SK-N-SH (cell line): ENCODE measurements around the gene HEBP2. TPM values are rescaled to one million over a fixed set of nuclear protein-coding genes. Genes with fewer than 3 reads are reported as not detected.

Experiments
- CTCF ChIA-PET: fragments of 300-600, 350-600 bp; formaldehyde crosslinking; extraction: SDS; loops from one replicate; lab custom pipeline; 2021; lab: Yijun Ruan, JAX
- POLR2A ChIA-PET: fragments of 350-600 bp; sonication (Branson Sonifier 250); formaldehyde crosslinking; extraction: SDS; loops from one replicate; lab custom pipeline; 2020; ENCODE audit warnings: antibody characterized with exemption, inconsistent platforms; lab: Yijun Ruan, JAX
- DNase-seq: peaks from one replicate; pipeline ENCODE4 v3.0.0; 2012
- H2AFZ ChIP-seq: fragments of 200-600 bp; sonication (generic); 2 replicates; pipeline ENCODE4 v1.8.1; 2016; ENCODE audit warnings: antibody characterized with exemption, mild to moderate bottlenecking, low read depth
- H3F3A ChIP-seq: fragments of 200-600 bp; sonication (generic); replicated peaks from 2 replicates; pipeline ENCODE3; 2016; ENCODE audit warnings: antibody characterized with exemption, mild to moderate bottlenecking; ENCODE audit not compliant: insufficient read depth
- H3K27ac ChIP-seq, 2 experiments: fragments of 200-500 bp in 1 of 2; fragments of 200-600 bp in 1 of 2; sonication (Bioruptor generic) in 1 of 2; sonication (generic), shearing (Covaris generic) in 1 of 2; 2 replicates each; pipeline versions ENCODE4 v1.5.1 to v1.6.1; 2014 to 2016; ENCODE audit warnings: low read depth in 2 of 2, inconsistent platforms in 1 of 2, low read length in 1 of 2, mild to moderate bottlenecking in 1 of 2, mixed read lengths in 1 of 2
- H3K27me3 ChIP-seq: fragments of 200-600 bp; sonication (generic), shearing (Covaris generic); 2 replicates; pipeline ENCODE4 v1.6.1; 2016; ENCODE audit warnings: mixed run types; ENCODE audit not compliant: insufficient read depth
- H3K36me3 ChIP-seq, 2 experiments: fragments of 200-500 bp in 1 of 2; fragments of 200-600 bp in 1 of 2; sonication (Bioruptor generic) in 1 of 2; sonication (generic) in 1 of 2; replicated peaks in 1 of 2; 2 replicates each; pipeline versions ENCODE3 to v1.5.1; 2014 to 2016; ENCODE audit warnings: low read length in 1 of 2, mild to moderate bottlenecking in 1 of 2; ENCODE audit not compliant: insufficient read depth in 2 of 2, control insufficient read depth in 1 of 2
- H3K4me1 ChIP-seq, 2 experiments: fragments of 200-500 bp in 1 of 2; fragments of 200-600 bp in 1 of 2; sonication (Bioruptor generic) in 1 of 2; sonication (generic), shearing (Covaris generic) in 1 of 2; 2 replicates each; pipeline versions ENCODE4 v1.5.1 to v1.6.1; 2014 to 2016; ENCODE audit warnings: low read depth in 1 of 2, low read length in 1 of 2, mixed run types in 1 of 2; ENCODE audit not compliant: insufficient read depth in 2 of 2, control insufficient read depth in 1 of 2
- H3K4me2 ChIP-seq: fragments of 200-600 bp; sonication (generic), shearing (Covaris generic); 2 replicates; pipeline ENCODE4 v1.6.1; 2017; ENCODE audit warnings: mixed run types
- H3K4me3 ChIP-seq, 2 experiments: fragments of 200-500 bp in 1 of 2; fragments of 200-600 bp in 1 of 2; sonication (Bioruptor generic) in 1 of 2; sonication (generic), shearing (Covaris generic) in 1 of 2; 2 replicates each; pipeline versions ENCODE4 v1.5.1 to v1.8.1; 2014 to 2016; ENCODE audit warnings: low read depth in 2 of 2, inconsistent platforms in 1 of 2, low read length in 1 of 2, mild to moderate bottlenecking in 1 of 2, mixed read lengths in 1 of 2, moderate library complexity in 1 of 2
- H3K79me2 ChIP-seq: fragments of 200-600 bp; sonication (generic); 2 replicates; pipeline ENCODE4 v1.8.1; 2017; ENCODE audit warnings: mild to moderate bottlenecking; ENCODE audit not compliant: insufficient read depth
- H3K9ac ChIP-seq: fragments of 200-600 bp; sonication (generic); 2 replicates; pipeline ENCODE4 v1.6.1; 2017; ENCODE audit warnings: mixed run types
- H3K9me2 ChIP-seq: fragments of 200-600 bp; sonication (generic); 2 replicates; pipeline ENCODE4 v1.6.1; 2017; ENCODE audit warnings: mixed run types
- H3K9me3 ChIP-seq: fragments of 200-600 bp; sonication (generic); 2 replicates; pipeline ENCODE4 v1.6.1; 2017; ENCODE audit warnings: mixed run types, mild to moderate bottlenecking, moderate library complexity
- H4K20me1 ChIP-seq: fragments of 200-600 bp; sonication (generic); 2 replicates; pipeline ENCODE4 v1.6.1; 2017; ENCODE audit warnings: mild to moderate bottlenecking, mixed run types; ENCODE audit not compliant: insufficient read depth
- CHD2 ChIP-seq: fragments of 150-350 bp; IDR thresholded peaks from 2 replicates; pipeline ENCODE4 v1.6.1; 2018; ENCODE audit warnings: low read length; ENCODE audit not compliant: partially characterized antibody
- ELF1 ChIP-seq: IDR thresholded peaks from 2 replicates; pipeline ENCODE4 v1.4.0; 2012
- EZH2phosphoT487 ChIP-seq: fragments of 200-600 bp; sonication (generic); IDR thresholded peaks from 2 replicates; pipeline ENCODE4 v1.6.1; 2017; ENCODE audit warnings: low read depth, mixed run types, mild to moderate bottlenecking, antibody characterized with exemption, moderate library complexity, borderline replicate concordance
- FOSL2 ChIP-seq: IDR thresholded peaks from 2 replicates; pipeline ENCODE4 v1.4.0; 2012; ENCODE audit warnings: low read depth, mild to moderate bottlenecking, moderate library complexity, borderline replicate concordance
- FOXM1 ChIP-seq: IDR thresholded peaks from 2 replicates; pipeline ENCODE4 v1.4.0; 2012; ENCODE audit warnings: low read depth, mild to moderate bottlenecking
- JUND ChIP-seq: IDR thresholded peaks from 2 replicates; pipeline ENCODE4 v1.4.0; 2012
- MXI1 ChIP-seq: IDR thresholded peaks from 2 replicates; pipeline ENCODE4 v1.6.1; 2012; ENCODE audit warnings: mild to moderate bottlenecking, low read depth, low read length, improper control_type of control experiment
- NFIC ChIP-seq: IDR thresholded peaks from 2 replicates; pipeline ENCODE4 v1.4.0; 2012; ENCODE audit warnings: borderline replicate concordance
- NRF1 ChIP-seq: IDR thresholded peaks from 2 replicates; pipeline ENCODE4 v1.6.1; 2012; ENCODE audit warnings: low read depth, mild to moderate bottlenecking, low read length
- RAD21 ChIP-seq: IDR thresholded peaks from 2 replicates; pipeline ENCODE4 v1.6.1; 2012; ENCODE audit warnings: mild to moderate bottlenecking, low read length
- RCOR1 ChIP-seq: fragments of 150-350 bp; IDR thresholded peaks from 2 replicates; pipeline ENCODE4 v1.6.1; 2017; ENCODE audit warnings: antibody characterized with exemption, low read length
- RFX5 ChIP-seq: IDR thresholded peaks from 2 replicates; pipeline ENCODE4 v1.6.1; 2012; ENCODE audit warnings: mild to moderate bottlenecking, improper control_type of control experiment, low read length
- RXRA ChIP-seq: IDR thresholded peaks from 2 replicates; pipeline ENCODE4 v1.4.0; 2012; ENCODE audit warnings: low read depth, mild to moderate bottlenecking, borderline replicate concordance
- TEAD4 ChIP-seq: IDR thresholded peaks from 2 replicates; pipeline ENCODE4 v1.4.0; 2012; ENCODE audit warnings: mild to moderate bottlenecking, borderline replicate concordance; ENCODE audit not compliant: insufficient read depth
- WGBS: methylation state at CpG from one replicate; pipeline ENCODE4 v1.1.6; 2017; ENCODE audit warnings: low lambda C conversion rate; 5-methylcytosine and 5-hydroxymethylcytosine counted together
- polyA plus RNA-seq, 3 experiments: library from polyadenylated mRNA; depleted of rRNA; stranded (reverse); fragments of >200 nt; gene quantifications; 2 replicates each; pipeline ENCODE4 v1.2.3, GENCODE V29; 2012
- TF ChIP-seq, protein P1 (sequence below): fragments of 200-600 bp; sonication (generic); IDR thresholded peaks from 2 replicates; pipeline ENCODE4 v1.6.1; 2017; ENCODE audit warnings: antibody characterized with exemption, mild to moderate bottlenecking, moderate library complexity
- TF ChIP-seq, protein P2 (sequence below): IDR thresholded peaks from 2 replicates; pipeline ENCODE4; 2012
- TF ChIP-seq, protein P3 (sequence below): fragments of 150-350 bp; IDR thresholded peaks from 2 replicates; pipeline ENCODE4 v1.6.1; 2017; ENCODE audit warnings: antibody characterized with exemption, low read length, low read depth, borderline replicate concordance

The HEBP2 gene
- polyA plus RNA-seq, 1 of the 3 experiments (the other 2 are of a cell fraction) = 7.6 TPM

DNA sequence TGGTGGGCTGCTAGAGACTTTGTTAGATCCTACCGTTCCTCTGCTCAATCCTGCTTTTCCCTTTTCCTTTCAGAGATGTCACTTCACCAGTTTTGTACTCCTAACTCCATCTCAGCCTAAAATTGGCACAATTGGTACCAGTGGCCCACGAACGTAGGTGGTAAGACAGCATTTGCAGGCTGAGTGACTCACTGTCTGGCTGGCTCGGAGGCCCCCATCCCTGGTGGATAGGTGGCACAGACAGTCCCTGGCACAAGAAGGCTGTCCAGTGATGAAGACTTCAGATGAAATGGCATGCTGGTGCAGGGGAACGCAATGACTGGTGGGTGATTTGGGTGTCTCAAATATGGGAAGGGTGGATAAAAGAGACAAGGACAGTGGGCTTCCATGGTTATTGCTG lies 11.1 kb downstream of the HEBP2 start:
- Histone ChIP-seq H3K79me2 (no peaks in the 10 kb centered on the region), H3K27me3 (no peaks in the 10 kb centered on the region), H3K9me3 (no peaks in the 10 kb centered on the region), H3K27ac (no peak overlapping the region), H3F3A (peaks cover 3% of the 10 kb centered on the region), H3K9me2 (no peaks in the 10 kb centered on the region), H3K4me2 (no peak overlapping the region), H3K9ac (no peak overlapping the region), H4K20me1 (0 out of 2 replicates have a peak, but pooled peaks cover 3% of the 10 kb centered on the region), H3K4me3 (no peak overlapping the region), H3K36me3 (peaks cover 0 to 7% of the 10 kb centered on the region in 2 experiments), H2AFZ (no peak overlapping the region), H3K4me1 (no peaks in the 10 kb centered on the region)
- DNase-seq = no peak
- no peak for TF ChIP-seq MXI1
- TF ChIP-seq NFIC = no peak
- TF ChIP-seq, protein P1, sequence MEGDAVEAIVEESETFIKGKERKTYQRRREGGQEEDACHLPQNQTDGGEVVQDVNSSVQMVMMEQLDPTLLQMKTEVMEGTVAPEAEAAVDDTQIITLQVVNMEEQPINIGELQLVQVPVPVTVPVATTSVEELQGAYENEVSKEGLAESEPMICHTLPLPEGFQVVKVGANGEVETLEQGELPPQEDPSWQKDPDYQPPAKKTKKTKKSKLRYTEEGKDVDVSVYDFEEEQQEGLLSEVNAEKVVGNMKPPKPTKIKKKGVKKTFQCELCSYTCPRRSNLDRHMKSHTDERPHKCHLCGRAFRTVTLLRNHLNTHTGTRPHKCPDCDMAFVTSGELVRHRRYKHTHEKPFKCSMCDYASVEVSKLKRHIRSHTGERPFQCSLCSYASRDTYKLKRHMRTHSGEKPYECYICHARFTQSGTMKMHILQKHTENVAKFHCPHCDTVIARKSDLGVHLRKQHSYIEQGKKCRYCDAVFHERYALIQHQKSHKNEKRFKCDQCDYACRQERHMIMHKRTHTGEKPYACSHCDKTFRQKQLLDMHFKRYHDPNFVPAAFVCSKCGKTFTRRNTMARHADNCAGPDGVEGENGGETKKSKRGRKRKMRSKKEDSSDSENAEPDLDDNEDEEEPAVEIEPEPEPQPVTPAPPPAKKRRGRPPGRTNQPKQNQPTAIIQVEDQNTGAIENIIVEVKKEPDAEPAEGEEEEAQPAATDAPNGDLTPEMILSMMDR = no peak
- TF ChIP-seq, protein P2, sequence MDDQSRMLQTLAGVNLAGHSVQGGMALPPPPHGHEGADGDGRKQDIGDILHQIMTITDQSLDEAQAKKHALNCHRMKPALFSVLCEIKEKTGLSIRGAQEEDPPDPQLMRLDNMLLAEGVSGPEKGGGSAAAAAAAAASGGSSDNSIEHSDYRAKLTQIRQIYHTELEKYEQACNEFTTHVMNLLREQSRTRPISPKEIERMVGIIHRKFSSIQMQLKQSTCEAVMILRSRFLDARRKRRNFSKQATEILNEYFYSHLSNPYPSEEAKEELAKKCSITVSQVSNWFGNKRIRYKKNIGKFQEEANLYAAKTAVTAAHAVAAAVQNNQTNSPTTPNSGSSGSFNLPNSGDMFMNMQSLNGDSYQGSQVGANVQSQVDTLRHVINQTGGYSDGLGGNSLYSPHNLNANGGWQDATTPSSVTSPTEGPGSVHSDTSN = no peak
- no peak for TF ChIP-seq FOSL2
- no peak for TF ChIP-seq NRF1
- TF ChIP-seq FOXM1 = no peak
- no peak for TF ChIP-seq RXRA
- no peak for TF ChIP-seq RCOR1
- ChIA-PET CTCF (interaction anchor here (1.7 kb wide), 1 partner anchor 11 kb away, joined by 8 read pairs; the partner anchor contains the start of gene HEBP2), POLR2A (no interaction called here)
- 83% methylated on average over 4 of the region's 5 CpGs for WGBS

DNA sequence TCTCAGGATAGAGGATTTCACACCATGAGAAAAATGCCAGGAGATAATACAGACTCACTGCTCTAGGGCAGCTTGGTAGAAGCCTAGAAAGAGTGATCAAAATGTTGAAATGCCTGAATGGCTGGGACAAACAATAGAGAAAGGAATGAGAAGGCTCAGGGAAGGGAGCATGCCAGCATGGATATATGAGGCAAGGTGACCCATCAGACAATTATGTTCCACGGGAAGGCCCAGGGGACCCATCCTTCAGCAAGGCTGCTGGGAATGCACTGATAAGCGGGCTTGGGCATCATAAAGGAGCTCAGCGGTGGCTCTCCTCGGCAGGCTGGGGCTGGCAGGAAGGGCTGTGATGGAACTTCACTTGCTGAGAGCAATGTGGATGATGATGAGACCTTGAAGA lies 12.2 kb downstream of the HEBP2 start:
- H3K9me3 ChIP-seq = no peaks in the 10 kb centered on the region
- ChIA-PET POLR2A (no interaction called here), CTCF (interaction anchor here (0.6 to 1.6 kb wide), 3 partner anchors 12 to 76 kb away, joined by 3 to 7 read pairs (median 3); partner anchors contain the start of gene HEBP2)
- no peak overlapping the region for H3K4me2 ChIP-seq
- H3K9ac ChIP-seq = no peak overlapping the region
- H3K9me2 ChIP-seq = no peaks in the 10 kb centered on the region
- no peak overlapping the region for H2AFZ ChIP-seq
- H3K4me1 ChIP-seq = no peaks in the 10 kb centered on the region
- no peaks in the 10 kb centered on the region for H3K79me2 ChIP-seq
- no peaks in the 10 kb centered on the region for H4K20me1 ChIP-seq
- no peak overlapping the region for H3K27ac ChIP-seq
- TF ChIP-seq, protein P3, sequence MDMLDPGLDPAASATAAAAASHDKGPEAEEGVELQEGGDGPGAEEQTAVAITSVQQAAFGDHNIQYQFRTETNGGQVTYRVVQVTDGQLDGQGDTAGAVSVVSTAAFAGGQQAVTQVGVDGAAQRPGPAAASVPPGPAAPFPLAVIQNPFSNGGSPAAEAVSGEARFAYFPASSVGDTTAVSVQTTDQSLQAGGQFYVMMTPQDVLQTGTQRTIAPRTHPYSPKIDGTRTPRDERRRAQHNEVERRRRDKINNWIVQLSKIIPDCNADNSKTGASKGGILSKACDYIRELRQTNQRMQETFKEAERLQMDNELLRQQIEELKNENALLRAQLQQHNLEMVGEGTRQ = no peak
- TF ChIP-seq ELF1 (no peak), JUND (no peak), TEAD4 (no peak), FOSL2 (no peak), RFX5 (no peak), EZH2phosphoT487 (no peak), RAD21 (no peak), CHD2 (no peak)
- TF ChIP-seq, protein P1 = no peak
- no peak for DNase-seq
- H3K36me3 ChIP-seq = peaks cover 0 to 7% of the 10 kb centered on the region in 2 experiments
- H3K27me3 ChIP-seq = no peaks in the 10 kb centered on the region
- no peaks in the 10 kb centered on the region for H3F3A ChIP-seq
- no peak overlapping the region for H3K4me3 ChIP-seq
- 45% methylated on average over 1 of the region's 4 CpGs for WGBS
